ENCODE measurements around the gene PAX2. TPM values are rescaled to one million over a fixed set of nuclear protein-coding genes. Genes with fewer than 3 reads are reported as not detected.

PAX2 gene
- total RNA-seq, 4 donors from 2014 or later: not detected

DNA sequence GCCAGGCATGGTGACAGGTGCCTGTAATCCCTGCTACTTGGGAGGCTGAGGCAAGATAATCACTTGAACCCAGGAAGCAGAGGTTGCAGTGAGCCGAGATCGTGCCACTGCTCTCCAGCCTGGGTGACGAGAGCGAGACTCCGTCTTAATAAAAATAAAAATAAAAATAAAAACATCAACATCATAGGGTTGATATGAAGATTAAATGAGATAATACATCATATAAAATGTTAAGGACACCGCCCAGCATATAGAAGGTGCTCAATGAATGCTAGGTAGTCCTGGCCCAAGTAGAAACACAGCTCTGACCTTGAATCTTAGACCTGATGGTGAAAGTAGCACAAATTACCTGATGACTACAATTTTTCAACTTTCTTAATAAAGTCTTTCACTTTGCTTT, 74.0 kb downstream of the PAX2 start:
- in situ Hi-C loops (cut with MboI; ENCODE audit: low pct_ligation_motif_present in 1 of 4, low pct_unique_long_range_greater_than_20kb in 1 of 4, low sequenced_read_pairs in 3 of 4) (no loop called here), intact Hi-C loops (cut with DNase I; ENCODE audit: low total_unique reads) (no loop called here)
- no peak overlapping the region for H3K27ac ChIP-seq
- 91 to 92% methylated on average over 6 of the region's 6 CpGs for WGBS, 2 donors (ENCODE audit: low coverage in 1 of 2)
- no peaks in the 10 kb centered on the region for H3K9me3 ChIP-seq
- peaks cover 96% of the 10 kb centered on the region for H3K27me3 ChIP-seq
- no peaks in the 10 kb centered on the region for H3K4me1 ChIP-seq
- TF ChIP-seq, protein P1, sequence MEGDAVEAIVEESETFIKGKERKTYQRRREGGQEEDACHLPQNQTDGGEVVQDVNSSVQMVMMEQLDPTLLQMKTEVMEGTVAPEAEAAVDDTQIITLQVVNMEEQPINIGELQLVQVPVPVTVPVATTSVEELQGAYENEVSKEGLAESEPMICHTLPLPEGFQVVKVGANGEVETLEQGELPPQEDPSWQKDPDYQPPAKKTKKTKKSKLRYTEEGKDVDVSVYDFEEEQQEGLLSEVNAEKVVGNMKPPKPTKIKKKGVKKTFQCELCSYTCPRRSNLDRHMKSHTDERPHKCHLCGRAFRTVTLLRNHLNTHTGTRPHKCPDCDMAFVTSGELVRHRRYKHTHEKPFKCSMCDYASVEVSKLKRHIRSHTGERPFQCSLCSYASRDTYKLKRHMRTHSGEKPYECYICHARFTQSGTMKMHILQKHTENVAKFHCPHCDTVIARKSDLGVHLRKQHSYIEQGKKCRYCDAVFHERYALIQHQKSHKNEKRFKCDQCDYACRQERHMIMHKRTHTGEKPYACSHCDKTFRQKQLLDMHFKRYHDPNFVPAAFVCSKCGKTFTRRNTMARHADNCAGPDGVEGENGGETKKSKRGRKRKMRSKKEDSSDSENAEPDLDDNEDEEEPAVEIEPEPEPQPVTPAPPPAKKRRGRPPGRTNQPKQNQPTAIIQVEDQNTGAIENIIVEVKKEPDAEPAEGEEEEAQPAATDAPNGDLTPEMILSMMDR (IDR thresholded peaks at IDR 0.05): no peak
- TF ChIP-seq POLR2A (IDR thresholded peaks at IDR 0.05): no peak
- TF ChIP-seq EP300 (IDR thresholded peaks at IDR 0.05; ENCODE audit: low read depth): no peak
- TF ChIP-seq POLR2AphosphoS5 (IDR thresholded peaks at IDR 0.05): no peak
- H3K4me3 ChIP-seq: no peak overlapping the region
- no peaks in the 10 kb centered on the region for H3K36me3 ChIP-seq
- no peak for DNase-seq

DNA sequence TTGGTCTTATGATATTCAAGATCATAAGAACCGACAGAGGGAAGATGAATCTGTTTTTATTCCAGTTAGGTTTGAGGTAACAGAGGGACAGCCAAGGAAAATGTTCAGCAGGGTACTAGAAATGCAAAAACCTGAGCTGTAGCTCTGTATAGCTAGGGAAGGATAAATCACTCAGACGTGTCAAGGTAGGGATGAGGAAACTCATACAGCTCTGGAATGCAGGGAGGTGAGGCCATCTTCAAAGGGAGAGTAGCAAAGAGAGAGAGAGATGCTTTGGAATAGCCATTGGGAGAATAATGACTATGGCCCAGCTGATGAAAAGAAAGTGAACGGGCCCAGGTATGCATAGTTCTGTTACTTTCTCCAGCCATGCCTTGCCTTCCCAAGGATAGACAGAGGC, 77.8 kb downstream of the PAX2 start:
- TF ChIP-seq POLR2A (IDR thresholded peaks at IDR 0.05): no peak
- TF ChIP-seq POLR2AphosphoS5 (IDR thresholded peaks at IDR 0.05): no peak
- no peak for TF ChIP-seq EP300 (IDR thresholded peaks at IDR 0.05; ENCODE audit: low read depth)
- TF ChIP-seq, protein P1 (IDR thresholded peaks at IDR 0.05): no peak
- H3K4me3 ChIP-seq: no peak overlapping the region
- no peaks in the 10 kb centered on the region for H3K9me3 ChIP-seq
- 49 to 64% methylated on average over 3 of the region's 3 CpGs for WGBS, 2 donors (ENCODE audit: low coverage in 1 of 2)
- in situ Hi-C loops (cut with MboI; ENCODE audit: low pct_ligation_motif_present in 1 of 4, low pct_unique_long_range_greater_than_20kb in 1 of 4, low sequenced_read_pairs in 3 of 4): no loop called here
- intact Hi-C loops (cut with DNase I; ENCODE audit: low total_unique reads): no loop called here
- no peak for DNase-seq
- no peak overlapping the region for H3K27ac ChIP-seq
- no peaks in the 10 kb centered on the region for H3K36me3 ChIP-seq
- peaks cover 15 to 21% (median 20%) of the 10 kb centered on the region in 4 donors for H3K4me1 ChIP-seq
- peaks cover 98% of the 10 kb centered on the region for H3K27me3 ChIP-seq

DNA sequence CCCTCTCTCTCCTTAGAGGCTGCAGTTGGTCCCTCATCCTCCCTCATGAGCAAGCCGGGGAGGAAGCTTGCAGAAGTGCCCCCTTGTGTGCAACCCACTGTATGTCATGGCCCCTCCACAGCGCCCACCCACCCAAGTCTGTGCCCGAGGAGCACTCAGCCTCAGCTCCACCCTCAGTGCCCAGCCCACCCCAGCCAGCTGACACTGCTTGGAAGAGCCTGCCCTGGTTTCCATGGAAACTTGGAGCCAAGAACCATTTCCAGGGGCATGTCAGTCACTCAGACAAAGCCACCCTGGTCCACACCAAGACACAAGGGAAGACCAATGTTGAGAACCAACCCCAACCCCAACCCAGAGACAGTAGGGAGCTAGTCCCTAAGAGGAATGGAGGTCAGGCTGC, 79.5 kb downstream of the PAX2 start:
- intact Hi-C loops (cut with DNase I; ENCODE audit: low total_unique reads) (no loop called here), in situ Hi-C loops (cut with MboI; ENCODE audit: low pct_ligation_motif_present in 1 of 4, low pct_unique_long_range_greater_than_20kb in 1 of 4, low sequenced_read_pairs in 3 of 4) (no loop called here)
- H3K27ac ChIP-seq: no peak overlapping the region
- no peaks in the 10 kb centered on the region for H3K36me3 ChIP-seq
- H3K9me3 ChIP-seq: no peaks in the 10 kb centered on the region
- 56% methylated on average over 3 of the region's 3 CpGs; no CpG with 5 or more reads in 1 of the 2 donors for WGBS, 2 donors (ENCODE audit: low coverage in 1 of 2)
- TF ChIP-seq, protein P1 (IDR thresholded peaks at IDR 0.05): no peak
- TF ChIP-seq EP300 (IDR thresholded peaks at IDR 0.05; ENCODE audit: low read depth): no peak
- TF ChIP-seq POLR2A (IDR thresholded peaks at IDR 0.05): no peak
- no peak for TF ChIP-seq POLR2AphosphoS5 (IDR thresholded peaks at IDR 0.05)
- H3K4me1 ChIP-seq: peaks cover 18 to 38% (median 36%) of the 10 kb centered on the region in 4 donors
- H3K4me3 ChIP-seq: no peak overlapping the region
- DNase-seq: no peak
- H3K27me3 ChIP-seq: peaks cover 99% of the 10 kb centered on the region

DNA sequence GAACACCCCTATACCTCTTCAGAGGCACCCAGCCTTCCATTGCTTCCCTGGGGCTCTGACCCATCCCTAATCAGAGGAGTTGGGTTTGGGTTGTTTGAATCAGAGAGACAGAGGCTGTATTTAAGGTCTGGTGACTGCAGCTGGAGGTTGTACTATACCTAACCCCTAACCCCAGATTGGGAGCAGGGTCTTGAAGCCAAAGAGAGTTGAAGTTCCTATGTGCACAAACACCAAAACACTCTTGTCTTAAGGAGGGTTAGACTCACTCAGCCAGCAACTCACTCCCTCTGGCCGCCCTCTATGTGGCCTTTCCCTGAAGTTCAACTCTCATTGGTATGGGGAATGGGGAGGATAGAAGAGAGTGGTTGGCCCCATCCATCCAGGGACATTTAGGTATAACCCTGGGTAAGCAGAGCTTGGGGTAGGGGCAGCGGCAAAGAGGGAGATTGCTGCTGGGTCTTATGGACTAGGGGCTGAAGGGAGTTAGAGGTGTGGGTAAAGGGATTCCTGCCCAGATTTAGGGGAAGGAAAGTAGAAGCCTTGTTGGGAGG, 80.0 kb downstream of the PAX2 start:
- intact Hi-C loops (cut with DNase I; ENCODE audit: low total_unique reads): no loop called here
- H3K4me3 ChIP-seq: no peak overlapping the region
- H3K9me3 ChIP-seq: no peaks in the 10 kb centered on the region
- H3K27me3 ChIP-seq: peaks cover 99% of the 10 kb centered on the region
- no peak for DNase-seq
- in situ Hi-C loops (cut with MboI; ENCODE audit: low pct_ligation_motif_present in 1 of 4, low pct_unique_long_range_greater_than_20kb in 1 of 4, low sequenced_read_pairs in 3 of 4): no loop called here
- no peaks in the 10 kb centered on the region for H3K36me3 ChIP-seq
- WGBS, 2 donors (ENCODE audit: low coverage in 1 of 2): 30% methylated on average over 2 of the region's 2 CpGs; no CpG with 5 or more reads in 1 of the 2 donors
- TF ChIP-seq POLR2A (IDR thresholded peaks at IDR 0.05) (no peak), EP300 (IDR thresholded peaks at IDR 0.05; ENCODE audit: low read depth) (no peak), POLR2AphosphoS5 (IDR thresholded peaks at IDR 0.05) (no peak)
- TF ChIP-seq, protein P1 (IDR thresholded peaks at IDR 0.05): no peak
- H3K27ac ChIP-seq: no peak overlapping the region
- peaks cover 18 to 42% (median 36%) of the 10 kb centered on the region in 4 donors for H3K4me1 ChIP-seq
